Lung (tissue), 12 donors: ENCODE measurements around the gene DIP2B. TPM values are rescaled to one million over a fixed set of nuclear protein-coding genes. Genes with fewer than 3 reads are reported as not detected.

Experiments used
- ATAC-seq: fragments of 200-7000 bp; cut with Tn5 transposase; one replicate; pipeline ENCODE4 v1.9.1; 2020; ENCODE audit warnings: moderate number of reproducible peaks; ENCODE audit not compliant: insufficient read depth, low FRiP score
- DNase-seq, 3 donors: peaks; one replicate each; pipeline ENCODE4 v3.0.0-alpha.2; 2013 to 2017
- H3K27ac ChIP-seq, 2 donors: one replicate each; pipeline ENCODE4 v1.5.1; 2013; ENCODE audit warnings: mild to moderate bottlenecking in 2 of 2, moderate library complexity in 2 of 2, control low read depth in 1 of 2, inconsistent platforms in 1 of 2, low read depth in 1 of 2, low read length in 1 of 2
- H3K27me3 ChIP-seq, 3 donors: one replicate each; pipeline ENCODE4 v1.5.1; 2013; ENCODE audit warnings: low read length in 2 of 3; ENCODE audit not compliant: control insufficient read depth in 3 of 3, insufficient read depth in 3 of 3
- H3K36me3 ChIP-seq, 4 donors: one replicate each; pipeline ENCODE4 v1.5.1; 2013; ENCODE audit warnings: low read length in 4 of 4, mild to moderate bottlenecking in 1 of 4, moderate library complexity in 1 of 4; ENCODE audit not compliant: control insufficient read depth in 4 of 4, insufficient read depth in 4 of 4
- H3K4me1 ChIP-seq, 5 donors: one replicate each; pipeline ENCODE4 v1.5.1; 2013; ENCODE audit warnings: low read length in 5 of 5, mild to moderate bottlenecking in 2 of 5, moderate library complexity in 1 of 5; ENCODE audit not compliant: control insufficient read depth in 5 of 5, insufficient read depth in 5 of 5
- H3K4me3 ChIP-seq: one replicate; pipeline ENCODE4 v1.5.1; 2013; ENCODE audit warnings: mild to moderate bottlenecking, control low read depth, moderate library complexity
- H3K9ac ChIP-seq, 2 donors: one replicate each; pipeline ENCODE4 v1.5.1; 2013; ENCODE audit warnings: low read length in 2 of 2, control low read depth in 1 of 2; ENCODE audit not compliant: insufficient read depth in 1 of 2
- H3K9me3 ChIP-seq, 4 donors: one replicate each; pipeline ENCODE4 v1.5.1; 2013; ENCODE audit warnings: low read length in 3 of 4, mild to moderate bottlenecking in 1 of 4, moderate library complexity in 1 of 4; ENCODE audit not compliant: control insufficient read depth in 4 of 4, insufficient read depth in 3 of 4
- WGBS, 2 donors: extraction: QIAGEN DNeasy Blood & Tissue Kit; methylation state at CpG; one replicate each; pipeline ENCODE4 v1.1.7; 2013; 5-methylcytosine and 5-hydroxymethylcytosine counted together
- polyA plus RNA-seq, 2 donors: library from polyadenylated mRNA; stranded (reverse); fragments of 200-250 nt; gene quantifications; one replicate each; pipeline ENCODE4 v1.2.1, GENCODE V29; 2013
- total RNA-seq, 2 donors: library from RNA; depleted of rRNA in 1 of 2; stranded (reverse); fragments of >200 nt in 1 of 2; gene quantifications; one replicate each; pipeline ENCODE4 v1.2.1, GENCODE V29; 2014 to 2021
- TF ChIP-seq, protein P1 (sequence below): IDR thresholded peaks from 2 replicates; pipeline ENCODE4 v1.5.1; 2012; ENCODE audit warnings: mild to moderate bottlenecking; ENCODE audit errors: control extremely low read depth, extremely low read depth
- donor health status: control.
- donor health status: control.
- donor health status: Bipolar disorder and iron deficiency.
- donor health status: healthy.
- donor health status: DM: yes; HTN: yes; CAD: no.

DIP2B gene
- total and polyA plus RNA-seq, 4 donors, result 4.2 to 55.8 (median 18.6) TPM

DNA sequence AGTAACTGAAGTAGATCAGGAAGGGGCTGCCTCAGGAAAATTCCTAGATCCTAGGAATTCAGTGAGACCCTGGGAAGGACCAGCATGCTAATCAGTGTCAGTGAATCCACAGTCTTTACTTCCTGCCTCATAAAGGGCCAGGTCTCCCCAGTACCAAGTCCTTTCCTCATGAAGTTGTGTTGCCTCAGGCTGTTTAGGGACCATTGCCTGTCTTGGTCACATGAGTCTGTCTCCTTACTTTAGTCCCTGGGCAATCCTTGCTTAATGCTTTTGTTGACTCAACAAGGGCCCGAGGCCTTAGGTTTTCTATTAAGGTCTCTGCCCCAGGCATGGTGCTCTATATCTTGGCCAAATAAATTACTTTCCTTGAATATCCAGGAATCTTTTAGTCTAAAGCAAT is 243.0 kb downstream of the DIP2B start:
- Histone ChIP-seq H3K36me3 (peaks cover 19 to 43% (median 24%) of the 10 kb centered on the region in 4 donors), H3K9ac (no peak overlapping the region), H3K27ac (no peak overlapping the region), H3K9me3 (no peaks in the 10 kb centered on the region), H3K27me3 (no peaks in the 10 kb centered on the region), H3K4me1 (no peaks in the 10 kb centered on the region), H3K4me3 (no peak overlapping the region)
- DNase-seq (no peak), ATAC-seq (no peak)
- 74 to 89% methylated on average over 1 of the region's 1 CpG for WGBS, 2 donors
- TF ChIP-seq, protein P1, sequence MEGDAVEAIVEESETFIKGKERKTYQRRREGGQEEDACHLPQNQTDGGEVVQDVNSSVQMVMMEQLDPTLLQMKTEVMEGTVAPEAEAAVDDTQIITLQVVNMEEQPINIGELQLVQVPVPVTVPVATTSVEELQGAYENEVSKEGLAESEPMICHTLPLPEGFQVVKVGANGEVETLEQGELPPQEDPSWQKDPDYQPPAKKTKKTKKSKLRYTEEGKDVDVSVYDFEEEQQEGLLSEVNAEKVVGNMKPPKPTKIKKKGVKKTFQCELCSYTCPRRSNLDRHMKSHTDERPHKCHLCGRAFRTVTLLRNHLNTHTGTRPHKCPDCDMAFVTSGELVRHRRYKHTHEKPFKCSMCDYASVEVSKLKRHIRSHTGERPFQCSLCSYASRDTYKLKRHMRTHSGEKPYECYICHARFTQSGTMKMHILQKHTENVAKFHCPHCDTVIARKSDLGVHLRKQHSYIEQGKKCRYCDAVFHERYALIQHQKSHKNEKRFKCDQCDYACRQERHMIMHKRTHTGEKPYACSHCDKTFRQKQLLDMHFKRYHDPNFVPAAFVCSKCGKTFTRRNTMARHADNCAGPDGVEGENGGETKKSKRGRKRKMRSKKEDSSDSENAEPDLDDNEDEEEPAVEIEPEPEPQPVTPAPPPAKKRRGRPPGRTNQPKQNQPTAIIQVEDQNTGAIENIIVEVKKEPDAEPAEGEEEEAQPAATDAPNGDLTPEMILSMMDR, result no peak

- Histone ChIP-seq H3K27ac (no peak overlapping the region), H3K9ac (no peak overlapping the region), H3K4me1 (no peaks in the 10 kb centered on the region), H3K4me3 (no peak overlapping the region), H3K9me3 (no peaks in the 10 kb centered on the region), H3K36me3 (peaks cover 15 to 38% (median 21%) of the 10 kb centered on the region in 4 donors), H3K27me3 (no peaks in the 10 kb centered on the region)
- WGBS, 2 donors, result 96 to 98% methylated on average over 2 of the region's 2 CpGs
- TF ChIP-seq, protein P1, result no peak
- no peak for DNase-seq
- no peak for ATAC-seq
Measured at GRCh38 chr12:50749459-50749882, 244.7 kb downstream of the DIP2B start.

DNA sequence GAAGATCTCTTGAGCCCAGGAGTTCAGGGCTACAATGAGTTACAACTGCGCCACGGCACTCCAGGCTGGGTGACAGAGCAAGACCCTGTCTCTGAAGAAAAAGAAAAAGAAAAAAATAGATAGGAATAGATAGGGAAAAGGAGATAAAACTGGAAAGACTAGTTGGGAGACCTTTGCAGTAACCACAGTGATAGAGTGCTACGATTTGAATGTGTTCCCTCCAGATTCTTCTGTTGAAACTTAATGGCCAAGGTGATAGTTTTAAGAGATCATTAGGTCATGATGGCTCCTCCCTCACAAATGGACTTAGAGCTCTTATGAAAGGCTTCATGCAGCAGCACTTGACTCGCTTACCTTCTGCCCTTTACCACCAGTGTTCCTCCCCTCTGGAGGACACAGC is 245.6 kb downstream of the DIP2B start:
- ATAC-seq, result no peak
- Histone ChIP-seq H3K9ac (no peak overlapping the region), H3K36me3 (peaks cover 11 to 29% (median 17%) of the 10 kb centered on the region in 4 donors), H3K4me1 (no peaks in the 10 kb centered on the region), H3K27me3 (no peaks in the 10 kb centered on the region), H3K4me3 (no peak overlapping the region), H3K9me3 (no peaks in the 10 kb centered on the region), H3K27ac (no peak overlapping the region)
- DNase-seq, result no peak
- TF ChIP-seq, protein P1, result no peak
- WGBS, 2 donors, result 91 to 98% methylated on average over 4 of the region's 4 CpGs
